ENCODE results near the gene HIGD1A. TPM values are rescaled to one million over a fixed set of nuclear protein-coding genes. Genes with fewer than 3 reads are reported as not detected.
"Not testable (repeated sequence)": the region's sequence is repeated elsewhere in the genome, so short reads cannot be mapped to it uniquely, and the experiment has no call there.

Gene HIGD1A
- total and polyA plus RNA-seq, 5 experiments from 2014 or later: 23.0 to 88.3 (median 70.8) TPM

DNA sequence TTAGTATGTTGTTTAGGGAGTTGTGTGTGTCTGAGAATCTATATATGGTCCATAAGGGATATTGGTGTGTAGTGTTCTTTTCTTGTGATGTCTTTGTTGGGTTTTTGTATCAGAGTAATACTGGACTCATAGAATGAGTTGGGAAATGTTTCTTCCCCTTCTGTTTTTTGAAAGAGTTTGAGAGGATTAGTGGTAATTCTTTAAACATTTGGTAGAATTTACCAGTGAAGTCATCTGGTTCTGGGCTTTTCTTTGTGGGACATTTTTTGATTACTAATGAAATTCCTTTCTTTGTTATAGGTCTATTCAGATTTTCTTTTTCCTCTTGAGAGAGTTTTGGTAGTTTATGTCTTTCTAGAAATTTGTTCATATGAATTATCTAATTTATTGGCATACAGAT is 21.9 kb upstream of the HIGD1A start:
- ATAC-seq: no peak
- Mint-ChIP-seq H3K27ac (no peak overlapping the region), H3K4me3 (no peak overlapping the region)

DNA sequence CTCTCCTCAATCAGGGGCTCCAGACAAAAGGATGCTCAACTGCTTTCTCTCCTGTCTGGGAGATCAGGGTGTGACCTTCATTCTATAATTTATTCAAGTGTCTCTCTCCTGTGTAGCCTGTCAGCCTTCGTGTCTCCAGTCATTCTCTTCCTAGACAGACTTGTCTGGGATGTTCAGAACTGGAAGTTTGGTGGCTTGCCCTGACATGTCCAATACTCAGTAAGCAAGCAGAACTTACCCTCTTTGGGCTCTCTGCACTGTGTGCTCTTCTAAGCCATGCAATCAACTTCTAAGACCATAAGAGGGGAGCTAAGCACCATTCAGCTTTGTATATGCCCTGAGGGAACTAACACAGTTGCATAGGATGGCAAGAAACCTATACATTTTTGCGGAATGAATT is 19.1 kb upstream of the HIGD1A start:
- Mint-ChIP-seq H3K4me3 (no peak overlapping the region), H3K36me3 (peaks cover 0 to 2% (median 0%) of the 10 kb centered on the region in 3 donors), H3K9me3 (no peaks in the 10 kb centered on the region), H3K4me1 (peaks cover 0 to 2% (median 0%) of the 10 kb centered on the region in 4 donors), H3K27ac (no peak overlapping the region), H3K27me3 (peaks cover 2 to 18% (median 7%) of the 10 kb centered on the region in 5 donors)
- DNase-seq: no peak
- POLR2A ChIA-PET: no interaction called here
- no peak for ATAC-seq

More for the DNA sequence above, 21.9 kb upstream of the HIGD1A start:
- Mint-ChIP-seq H3K4me1 (peaks cover under 1 to 3% (median 2%) of the 10 kb centered on the region in 4 donors), H3K27me3 (peaks cover 4 to 27% (median 12%) of the 10 kb centered on the region in 5 donors), H3K9me3 (no peaks in the 10 kb centered on the region), H3K36me3 (peaks cover 0 to 2% (median 0%) of the 10 kb centered on the region in 3 donors)
- DNase-seq: no peak
- POLR2A ChIA-PET: no interaction called here

DNA sequence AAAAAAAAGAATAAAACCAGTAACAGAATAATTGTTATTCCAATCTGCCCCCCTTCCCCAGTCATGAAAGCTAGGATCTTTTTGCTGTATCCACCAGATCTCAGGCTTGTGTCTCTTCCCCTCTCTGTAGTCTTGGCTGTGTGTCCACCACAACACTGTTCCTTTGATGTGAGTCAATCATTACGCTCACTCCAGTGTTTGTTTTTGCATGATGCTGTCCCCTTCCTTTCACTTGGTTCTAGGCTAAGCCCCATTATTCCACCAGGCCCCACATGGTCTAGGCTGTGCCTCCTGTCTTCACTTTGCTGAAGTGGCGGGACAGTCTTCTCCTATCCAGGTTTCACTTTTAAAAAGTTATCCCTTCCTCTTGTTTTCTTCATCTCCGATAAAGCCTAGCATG is 18.5 kb upstream of the HIGD1A start:
- DNase-seq (no peak), ATAC-seq (no peak)
- no peak overlapping the region for H3K27ac Mint-ChIP-seq
- POLR2A ChIA-PET: no interaction called here
- no peaks in the 10 kb centered on the region for H3K9me3 Mint-ChIP-seq
- H3K4me1 Mint-ChIP-seq: peaks cover 0 to 2% (median 0%) of the 10 kb centered on the region in 4 donors
- H3K4me3 Mint-ChIP-seq: no peak overlapping the region
- peaks cover 2 to 14% (median 6%) of the 10 kb centered on the region in 5 donors for H3K27me3 Mint-ChIP-seq
- H3K36me3 Mint-ChIP-seq: peaks cover 0 to 2% (median 0%) of the 10 kb centered on the region in 3 donors

DNA sequence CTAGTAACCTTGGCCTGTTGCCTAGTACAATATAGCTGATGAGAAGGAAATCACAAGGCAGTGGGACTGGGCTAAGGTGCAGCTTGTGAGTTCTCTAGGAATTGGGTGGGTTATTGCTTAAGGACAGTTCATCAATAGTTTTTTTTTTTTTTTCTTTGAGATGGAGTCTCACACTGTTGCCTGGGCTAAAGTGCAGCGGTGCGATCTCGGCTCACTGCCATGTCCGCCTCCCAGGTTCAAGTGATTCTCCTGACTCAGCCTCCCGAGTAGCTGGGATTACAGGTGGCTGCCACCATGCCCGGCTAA is 16.4 kb upstream of the HIGD1A start:
- DNase-seq: no peak
- H3K27me3 Mint-ChIP-seq: peaks cover 0 to 5% (median 2%) of the 10 kb centered on the region in 5 donors
- H3K27ac Mint-ChIP-seq: no peak overlapping the region
- peaks cover 0 to 2% (median 0%) of the 10 kb centered on the region in 4 donors for H3K4me1 Mint-ChIP-seq
- H3K36me3 Mint-ChIP-seq: peaks cover 0 to 2% (median 0%) of the 10 kb centered on the region in 3 donors
- POLR2A ChIA-PET: interaction anchor here (0.6 kb wide), 1 partner anchor 238 kb away, joined by 3 read pairs; no protein-coding TSS in a partner anchor
- no peaks in the 10 kb centered on the region for H3K9me3 Mint-ChIP-seq
- no peak for ATAC-seq
- no peak overlapping the region for H3K4me3 Mint-ChIP-seq

DNA sequence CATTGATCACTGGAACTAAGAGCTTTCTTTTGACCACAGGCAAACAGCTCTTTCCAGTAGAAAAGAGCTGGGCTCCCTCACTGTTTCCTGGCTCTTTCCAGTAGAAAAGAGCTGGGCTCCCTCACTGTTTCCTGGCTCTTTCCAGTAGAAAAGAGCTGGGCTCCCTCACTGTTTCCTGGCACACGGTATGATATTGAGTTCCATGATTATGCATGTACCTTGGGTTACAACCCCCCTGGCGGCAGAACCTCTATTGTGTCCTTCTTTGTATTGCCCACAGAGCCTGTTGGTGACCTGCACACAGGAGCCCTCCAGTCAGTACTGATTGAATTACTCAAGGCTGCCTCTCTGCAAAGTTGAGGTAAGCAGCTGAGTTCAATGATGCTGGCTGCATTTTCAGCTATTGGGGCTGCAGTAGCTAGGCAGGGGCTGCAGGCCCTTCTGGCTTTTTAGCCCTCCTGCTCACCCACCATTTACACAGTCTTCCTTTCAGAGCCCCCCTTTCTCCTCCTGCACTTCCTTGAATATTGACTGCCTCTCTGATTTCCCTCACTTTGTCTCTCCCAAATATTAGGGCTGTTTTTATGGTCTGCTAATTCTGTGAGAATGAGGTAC is 15.2 kb upstream of the HIGD1A start:
- H3K9me3 Mint-ChIP-seq: no peaks in the 10 kb centered on the region
- peaks cover 0 to 3% (median 0%) of the 10 kb centered on the region in 5 donors for H3K27me3 Mint-ChIP-seq
- H3K4me1 Mint-ChIP-seq: peaks cover 0 to 2% (median 0%) of the 10 kb centered on the region in 4 donors
- DNase-seq: no peak
- no peak overlapping the region for H3K27ac Mint-ChIP-seq
- H3K36me3 Mint-ChIP-seq: peaks cover 0 to 1% (median 0%) of the 10 kb centered on the region in 3 donors
- H3K4me3 Mint-ChIP-seq: no peak overlapping the region
- ATAC-seq: no peak
- POLR2A ChIA-PET: no interaction called here

DNA sequence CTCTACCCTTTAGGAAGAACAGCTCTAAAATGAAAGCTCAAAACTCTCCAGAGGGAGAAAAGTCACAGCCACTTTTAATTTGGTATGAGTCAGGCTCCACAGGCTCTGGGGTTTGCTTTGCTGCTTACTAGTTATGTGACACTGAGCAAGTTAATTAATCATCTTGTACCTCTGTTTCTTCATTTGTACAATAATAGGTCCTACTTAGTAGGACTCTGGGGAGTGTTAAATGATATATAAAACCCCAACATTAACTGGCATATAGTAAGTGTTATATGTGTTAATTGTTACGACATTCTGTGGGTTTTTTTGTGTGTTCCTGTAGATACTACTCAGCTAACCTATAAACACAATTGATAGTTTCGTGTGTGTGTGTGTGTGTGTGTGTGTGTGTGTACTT is 11.5 kb upstream of the HIGD1A start:
- Mint-ChIP-seq H3K4me1 (peaks cover 0 to 3% (median 0%) of the 10 kb centered on the region in 4 donors), H3K36me3 (no peaks in the 10 kb centered on the region), H3K9me3 (no peaks in the 10 kb centered on the region), H3K27ac (no peak overlapping the region), H3K27me3 (peaks cover 0 to 4% (median 1%) of the 10 kb centered on the region in 5 donors), H3K4me3 (no peak overlapping the region)
- POLR2A ChIA-PET: no interaction called here
- DNase-seq (no peak), ATAC-seq (no peak)

DNA sequence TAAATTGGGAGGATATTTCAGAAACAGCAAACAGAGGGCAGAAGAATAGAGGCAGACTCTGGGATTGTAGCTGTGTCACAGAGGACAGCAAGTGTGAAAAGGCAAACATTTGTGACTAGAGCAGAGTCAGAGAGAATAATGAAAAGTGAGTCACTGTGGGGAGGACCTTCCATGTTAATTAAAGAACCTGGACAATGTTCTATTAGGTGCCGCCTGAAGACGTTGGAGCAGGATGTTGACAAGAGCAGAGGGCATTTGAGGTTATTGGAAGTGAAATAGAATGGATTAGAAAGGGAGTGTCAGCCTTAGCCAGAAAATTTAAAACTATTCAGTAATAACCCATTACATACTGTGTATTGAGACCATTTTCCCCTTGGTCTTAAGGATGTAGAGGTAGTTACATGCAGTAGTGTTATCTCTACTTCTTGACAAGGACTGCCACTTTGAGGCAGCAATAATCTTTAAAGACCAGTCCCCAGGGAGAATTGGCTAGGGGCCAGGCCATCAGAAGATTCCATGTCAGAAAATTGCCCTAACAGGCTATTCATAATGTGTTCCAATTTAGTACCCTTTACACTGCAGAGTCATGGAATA is 10.7 kb upstream of the HIGD1A start:
- ATAC-seq: no peak
- Mint-ChIP-seq H3K4me3 (no peak overlapping the region), H3K36me3 (no peaks in the 10 kb centered on the region), H3K4me1 (peaks cover 0 to 3% (median 0%) of the 10 kb centered on the region in 4 donors), H3K27ac (no peak overlapping the region), H3K9me3 (no peaks in the 10 kb centered on the region), H3K27me3 (peaks cover 0 to 4% (median 1%) of the 10 kb centered on the region in 5 donors)
- POLR2A ChIA-PET: no interaction called here
- no peak for DNase-seq

DNA sequence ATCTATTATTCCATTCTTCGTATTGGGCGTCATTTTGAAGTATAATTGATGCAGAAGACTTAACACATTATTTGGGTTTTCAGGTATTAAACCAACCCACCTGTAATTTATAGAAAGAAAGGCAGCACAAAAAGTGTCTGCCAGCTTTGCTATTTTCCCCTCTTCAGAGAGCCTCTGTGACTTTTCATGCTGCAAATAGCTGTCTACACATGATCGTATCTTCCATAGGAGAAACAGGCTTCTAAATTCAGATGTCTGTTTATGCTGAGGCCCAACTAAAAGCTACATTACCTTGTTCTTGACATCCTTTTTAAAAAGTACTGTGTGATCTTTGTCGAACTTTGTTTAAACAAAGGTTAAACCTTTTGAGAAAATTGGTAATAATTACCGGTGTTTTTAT is 10.0 kb upstream of the HIGD1A start:
- Mint-ChIP-seq H3K9me3 (no peaks in the 10 kb centered on the region), H3K4me3 (no peak overlapping the region), H3K36me3 (no peaks in the 10 kb centered on the region), H3K4me1 (peaks cover 0 to 3% (median 0%) of the 10 kb centered on the region in 4 donors), H3K27ac (no peak overlapping the region), H3K27me3 (peaks cover 0 to 4% (median 1%) of the 10 kb centered on the region in 5 donors)
- DNase-seq (no peak), ATAC-seq (no peak)
- POLR2A ChIA-PET: no interaction called here

DNA sequence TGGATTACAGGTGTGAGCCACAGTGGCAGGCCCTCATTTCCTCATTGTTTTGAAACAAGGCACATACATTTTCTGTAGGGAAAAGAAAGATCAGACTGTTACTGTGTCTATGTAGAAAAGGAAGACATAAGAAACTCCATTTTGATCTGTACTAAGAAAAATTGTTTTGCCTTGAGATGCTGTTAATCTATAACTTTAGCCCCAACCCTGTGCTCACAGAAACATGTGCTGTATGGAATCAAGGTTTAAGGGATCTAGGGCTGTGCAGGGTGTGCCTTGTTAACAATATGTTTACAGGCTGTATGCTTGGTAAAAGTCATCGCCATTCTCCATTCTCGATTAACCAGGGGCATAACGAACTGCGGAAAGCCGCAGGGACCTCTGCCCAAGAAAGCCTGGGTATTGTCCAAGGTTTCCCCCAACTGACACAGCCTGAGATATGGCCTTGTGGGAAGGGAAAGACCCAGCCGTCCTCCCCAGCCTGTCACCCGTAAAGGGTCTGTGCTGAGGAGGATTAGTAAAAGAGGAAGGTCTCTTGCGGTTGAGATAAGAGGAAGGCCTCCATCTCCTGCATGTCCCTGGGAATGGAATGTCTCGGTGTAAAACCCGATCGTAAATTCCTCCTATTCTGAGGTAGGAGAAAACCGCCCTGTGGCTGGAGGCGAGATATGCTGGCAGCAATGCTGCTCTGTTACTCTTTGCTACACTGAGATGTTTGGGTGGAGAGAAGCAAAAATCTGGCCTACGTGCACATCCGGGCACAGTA is 7.0 kb upstream of the HIGD1A start:
- H3K4me1 Mint-ChIP-seq, DNase-seq, H3K36me3 Mint-ChIP-seq, H3K9me3 Mint-ChIP-seq, H3K4me3 Mint-ChIP-seq, POLR2A ChIA-PET, ATAC-seq, H3K27ac Mint-ChIP-seq, H3K27me3 Mint-ChIP-seq: not testable (repeated sequence)

DNA sequence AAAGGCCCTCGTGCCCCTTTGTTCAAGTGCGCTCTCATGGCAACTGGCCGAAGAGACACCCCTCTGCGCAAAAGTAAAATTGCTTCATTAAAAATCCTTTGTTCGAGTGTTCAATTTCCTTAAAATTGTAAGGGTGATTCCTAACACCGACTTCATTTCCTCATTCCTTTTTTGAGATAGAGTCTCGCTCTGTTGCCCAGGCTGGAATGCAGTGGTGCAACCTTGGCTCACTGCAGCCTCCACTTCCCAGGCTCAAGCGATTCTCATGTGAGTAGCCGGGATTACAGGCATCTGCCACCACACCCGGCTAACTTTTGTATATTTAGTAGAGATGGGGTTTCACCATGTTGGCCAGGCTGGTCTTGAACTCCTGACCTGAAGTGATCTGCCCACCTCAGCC is 6.4 kb upstream of the HIGD1A start:
- POLR2A ChIA-PET, H3K4me1 Mint-ChIP-seq, ATAC-seq, DNase-seq, H3K27me3 Mint-ChIP-seq, H3K9me3 Mint-ChIP-seq, H3K36me3 Mint-ChIP-seq, H3K4me3 Mint-ChIP-seq: not testable (repeated sequence)
- peak overlapping the region in 1 of 10 donors; percentile 47 for H3K27ac Mint-ChIP-seq

DNA sequence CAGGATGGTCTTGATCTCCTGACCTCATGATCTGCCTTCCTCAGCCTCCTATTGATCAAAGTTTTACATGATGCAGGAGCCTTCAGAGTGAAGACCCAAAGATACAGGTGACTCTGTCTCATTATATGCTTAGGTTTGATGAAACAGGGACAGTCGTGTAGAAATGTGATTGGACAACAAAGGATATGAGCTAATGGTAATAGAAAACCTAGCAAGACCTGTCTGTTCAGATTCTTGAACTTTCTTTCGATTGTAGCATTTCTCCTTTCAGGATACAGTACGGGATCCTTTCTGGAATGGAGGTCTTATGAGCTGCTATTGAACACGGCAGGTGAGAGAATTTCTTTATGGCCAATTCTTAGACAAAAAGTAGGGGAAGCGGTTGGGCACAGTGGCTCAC is 4.9 kb upstream of the HIGD1A start, which contains the start of gene ACKR2:
ACKR2 (plus strand) TSS at position 244 of the 400 bp plus-strand sequence. CDS start 55,058 bp downstream, outside the sequence.
- H3K36me3 Mint-ChIP-seq: no peaks in the 10 kb centered on the region
- POLR2A ChIA-PET: no interaction called here
- DNase-seq (no peak), ATAC-seq (no peak)
- peaks cover 0 to 10% (median 5%) of the 10 kb centered on the region in 5 donors for H3K27me3 Mint-ChIP-seq
- peaks cover 2 to 15% (median 9%) of the 10 kb centered on the region in 4 donors for H3K4me1 Mint-ChIP-seq
- no peaks in the 10 kb centered on the region for H3K9me3 Mint-ChIP-seq
- H3K27ac Mint-ChIP-seq: peak within 1 kb of the TSS in 1 of 10 donors; percentile 53
- H3K4me3 Mint-ChIP-seq: no peak within 1 kb of the TSS

DNA sequence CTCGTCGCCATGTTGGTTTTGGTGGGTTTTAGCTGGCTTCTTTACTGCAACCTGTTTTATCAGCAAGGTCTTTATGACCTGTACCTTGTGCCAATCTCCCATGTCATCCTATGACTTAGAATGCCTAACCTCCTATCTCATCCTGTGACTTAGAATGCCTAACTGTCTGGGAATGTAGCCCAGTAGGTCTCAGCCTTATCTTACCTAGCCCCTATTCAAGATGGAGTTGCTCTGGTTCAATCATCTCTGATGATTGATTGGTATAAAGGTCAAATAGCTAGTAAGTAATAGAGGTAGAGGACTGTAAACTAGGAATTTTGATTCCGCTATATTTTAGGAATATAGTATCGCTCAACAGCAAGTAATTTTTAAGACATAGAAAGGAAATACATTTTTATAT is 3.6 kb upstream of the HIGD1A start:
- no peak for DNase-seq

More for the DNA sequence above, 3.6 kb upstream of the HIGD1A start:
- Mint-ChIP-seq H3K9me3 (no peaks in the 10 kb centered on the region), H3K36me3 (no peaks in the 10 kb centered on the region), H3K4me3 (no peak overlapping the region), H3K27me3 (peaks cover 0 to 10% (median 5%) of the 10 kb centered on the region in 5 donors), H3K27ac (no peak overlapping the region), H3K4me1 (peaks cover 8 to 27% (median 21%) of the 10 kb centered on the region in 4 donors)
- no peak for ATAC-seq
- POLR2A ChIA-PET: no interaction called here
